Renal cortex interstitium (tissue), 11 donors: ENCODE results near the gene NAT9. TPM values are rescaled to one million over a fixed set of nuclear protein-coding genes. Genes with fewer than 3 reads are reported as not detected.

Experiments used
- DNase-seq, 11 donors: peaks; one replicate each; pipeline ENCODE4 v3.0.0-alpha.2; 2013; ENCODE audit warnings: low read depth in 9 of 11, low spot score in 4 of 11; ENCODE audit errors: extremely low read depth in 1 of 11
- polyA plus RNA-seq, 3 donors: library from polyadenylated mRNA; unstranded; fragments of 120-200 nt; gene quantifications; one replicate each; pipeline ENCODE4 v1.2.1, GENCODE V29; 2013; ENCODE audit not compliant: insufficient read length in 3 of 3

Gene NAT9
- polyA plus RNA-seq, 3 donors, result 40.8 to 54.9 (median 46.7) TPM

- no peak for DNase-seq
These were observed 14.3 kb upstream of the NAT9 start for GRCh38 chr17:74790161-74791058.

- DNase-seq, result no peak
These were observed 10.4 kb upstream of the NAT9 start for GRCh38 chr17:74786431-74787055.

- no peak for DNase-seq
These were observed 9.8 kb upstream of the NAT9 start for GRCh38 chr17:74785981-74786360.

GRCh38 chr17:74785096-74785980, 9.2 kb upstream of the NAT9 start:
- DNase-seq, result no peak

- no peak for DNase-seq
These were observed 8.1 kb upstream of the NAT9 start for GRCh38 chr17:74784125-74784810.

- DNase-seq, result no peak
These were observed 6.4 kb upstream of the NAT9 start for GRCh38 chr17:74782571-74782970.

GRCh38 chr17:74780443-74781238, 4.5 kb upstream of the NAT9 start:
- DNase-seq, result no peak

- no peak for DNase-seq
These were observed 3.8 kb upstream of the NAT9 start for GRCh38 chr17:74779948-74780400.

GRCh38 chr17:74779501-74779900, 3.4 kb upstream of the NAT9 start:
- DNase-seq, result no peak

- DNase-seq, result no peak
These were observed 2.8 kb upstream of the NAT9 start for GRCh38 chr17:74778960-74779359.

- DNase-seq, result no peak
These were observed 1.9 kb upstream of the NAT9 start for GRCh38 chr17:74777901-74778515.

- no peak for DNase-seq
These were observed 845 bp upstream of the NAT9 start for GRCh38 chr17:74776990-74777389.

- no peak for DNase-seq
These were observed 619 bp downstream of the NAT9 start for GRCh38 chr17:74775409-74776043.

GRCh38 chr17:74773871-74774286, 2.3 kb downstream of the NAT9 start:
- DNase-seq, result no peak

GRCh38 chr17:74773414-74773813, 2.7 kb downstream of the NAT9 start:
- no peak for DNase-seq

- DNase-seq, result no peak
These were observed 4.1 kb downstream of the NAT9 start for GRCh38 chr17:74772053-74772452.

GRCh38 chr17:74771319-74771914, 4.7 kb downstream of the NAT9 start:
- DNase-seq, result no peak
